SU-DHL-6 (cell line): ENCODE measurements around the gene MOB3B.

Source experiments
- EZH2phosphoT487 ChIP-seq: fragments of 200-600 bp; sonication (generic), shearing (Covaris generic); conservative IDR thresholded peaks from 2 replicates; pipeline ENCODE4 v1.6.1; 2018; ENCODE audit warnings: mild to moderate bottlenecking, antibody characterized with exemption, low read length, moderate library complexity, mixed read lengths
- TF ChIP-seq, protein P1 (sequence below): fragments of 200-600 bp; sonication (generic); IDR thresholded peaks from one replicate; pipeline ENCODE4 v1.5.1; 2017; ENCODE audit warnings: antibody characterized with exemption, mild to moderate bottlenecking, low read length, moderate library complexity; ENCODE audit not compliant: insufficient read depth, poor library complexity, severe bottlenecking

DNA sequence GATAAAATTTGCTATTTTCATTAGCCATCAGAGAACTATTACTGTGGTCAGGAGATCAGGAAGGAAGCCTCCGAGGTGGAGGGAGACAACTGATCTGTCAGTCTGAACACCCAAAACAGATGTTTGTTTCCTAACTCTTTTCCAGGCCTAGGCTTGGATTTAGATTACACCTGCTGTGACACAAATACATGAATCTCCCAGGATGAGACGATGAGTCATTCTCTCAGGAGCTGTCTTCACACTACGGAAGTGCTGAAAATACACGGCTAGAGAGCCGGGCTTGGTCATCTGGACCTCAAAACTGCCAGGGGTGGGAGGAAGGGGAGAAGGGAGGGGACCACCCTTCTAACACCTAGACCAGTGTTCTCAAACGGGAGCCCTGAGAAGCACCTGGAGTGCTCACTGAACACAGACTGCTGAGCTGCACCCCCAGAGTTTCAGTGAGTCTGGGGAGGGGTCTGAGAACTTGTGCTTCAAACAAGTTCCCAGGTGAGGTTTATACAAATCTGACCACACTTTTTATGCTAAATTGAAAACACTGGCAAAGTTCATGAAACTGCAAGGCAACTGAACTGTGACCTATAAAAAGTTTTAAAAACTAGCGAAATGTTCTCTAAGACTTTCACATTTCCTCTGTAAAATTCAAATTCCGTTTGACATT is 152.3 kb downstream of the MOB3B start:
- TF ChIP-seq, protein P1, sequence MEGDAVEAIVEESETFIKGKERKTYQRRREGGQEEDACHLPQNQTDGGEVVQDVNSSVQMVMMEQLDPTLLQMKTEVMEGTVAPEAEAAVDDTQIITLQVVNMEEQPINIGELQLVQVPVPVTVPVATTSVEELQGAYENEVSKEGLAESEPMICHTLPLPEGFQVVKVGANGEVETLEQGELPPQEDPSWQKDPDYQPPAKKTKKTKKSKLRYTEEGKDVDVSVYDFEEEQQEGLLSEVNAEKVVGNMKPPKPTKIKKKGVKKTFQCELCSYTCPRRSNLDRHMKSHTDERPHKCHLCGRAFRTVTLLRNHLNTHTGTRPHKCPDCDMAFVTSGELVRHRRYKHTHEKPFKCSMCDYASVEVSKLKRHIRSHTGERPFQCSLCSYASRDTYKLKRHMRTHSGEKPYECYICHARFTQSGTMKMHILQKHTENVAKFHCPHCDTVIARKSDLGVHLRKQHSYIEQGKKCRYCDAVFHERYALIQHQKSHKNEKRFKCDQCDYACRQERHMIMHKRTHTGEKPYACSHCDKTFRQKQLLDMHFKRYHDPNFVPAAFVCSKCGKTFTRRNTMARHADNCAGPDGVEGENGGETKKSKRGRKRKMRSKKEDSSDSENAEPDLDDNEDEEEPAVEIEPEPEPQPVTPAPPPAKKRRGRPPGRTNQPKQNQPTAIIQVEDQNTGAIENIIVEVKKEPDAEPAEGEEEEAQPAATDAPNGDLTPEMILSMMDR = no peak
- no peak for TF ChIP-seq EZH2phosphoT487
